Measurements from ENCODE around the gene BICD2.

Gene BICD2

GRCh38 chr9:92664394-92665152 lies 100.1 kb downstream of the BICD2 start:
- DNase-seq, result no peak

GRCh38 chr9:92663951-92664350 lies 100.7 kb downstream of the BICD2 start:
- DNase-seq, result no peak

GRCh38 chr9:92663126-92663525 lies 101.5 kb downstream of the BICD2 start:
- DNase-seq, result no peak

- DNase-seq, result no peak
Observed at GRCh38 chr9:92661743-92662142, 102.9 kb downstream of the BICD2 start.

All from activated CD8-positive, alpha-beta memory T cell treated with anti-CD3 and anti-CD28 coated beads for 24 hours (primary cell).